ENCODE results near the gene SMOC2. TPM values are rescaled to one million over a fixed set of nuclear protein-coding genes. Genes with fewer than 3 reads are reported as not detected.

SMOC2 gene
- polyA plus RNA-seq, 1 experiment, result not detected

- POLR2A ChIA-PET, result no interaction called here
- DNase-seq (ENCODE audit: low read depth, low spot score), result no peak
- CTCF ChIA-PET, result no interaction called here
- no peak for TF ChIP-seq CTCF (IDR thresholded peaks at IDR 0.05; ENCODE audit: low read depth, low read length)
- H3K27ac ChIP-seq (ENCODE audit: low read depth, low read length), result no peak overlapping the region
- H3K27me3 ChIP-seq (ENCODE audit: control insufficient read depth, insufficient read depth, low read length), result no peaks in the 10 kb centered on the region
- H3K9me3 ChIP-seq (ENCODE audit: control insufficient read depth, insufficient read depth, low read length), result peaks cover 66% of the 10 kb centered on the region
- H3K4me3 ChIP-seq (ENCODE audit: low read depth, low read length), result no peak overlapping the region
Measured at GRCh38 chr6:168496139-168496996, 55.4 kb downstream of the SMOC2 start.

- H3K27ac ChIP-seq (ENCODE audit: low read depth, low read length), result no peak overlapping the region
- H3K4me3 ChIP-seq (ENCODE audit: low read depth, low read length), result no peak overlapping the region
- peaks cover 70% of the 10 kb centered on the region for H3K9me3 ChIP-seq (ENCODE audit: control insufficient read depth, insufficient read depth, low read length)
- CTCF ChIA-PET, result no interaction called here
- POLR2A ChIA-PET, result no interaction called here
- no peak for DNase-seq (ENCODE audit: low read depth, low spot score)
- TF ChIP-seq CTCF (IDR thresholded peaks at IDR 0.05; ENCODE audit: low read depth, low read length), result no peak
- no peaks in the 10 kb centered on the region for H3K27me3 ChIP-seq (ENCODE audit: control insufficient read depth, insufficient read depth, low read length)
Measured at GRCh38 chr6:168496997-168497331, 56.0 kb downstream of the SMOC2 start.

- Histone ChIP-seq H3K4me3 (ENCODE audit: low read depth, low read length) (no peak overlapping the region), H3K27me3 (ENCODE audit: control insufficient read depth, insufficient read depth, low read length) (no peaks in the 10 kb centered on the region), H3K9me3 (ENCODE audit: control insufficient read depth, insufficient read depth, low read length) (peaks cover 74% of the 10 kb centered on the region), H3K27ac (ENCODE audit: low read depth, low read length) (no peak overlapping the region)
- DNase-seq (ENCODE audit: low read depth, low spot score), result no peak
- ChIA-PET CTCF (no interaction called here), POLR2A (no interaction called here)
- no peak for TF ChIP-seq CTCF (IDR thresholded peaks at IDR 0.05; ENCODE audit: low read depth, low read length)
Measured at GRCh38 chr6:168497381-168497780, 56.4 kb downstream of the SMOC2 start.

- DNase-seq (ENCODE audit: low read depth, low spot score), result no peak
- H3K4me3 ChIP-seq (ENCODE audit: low read depth, low read length), result no peak overlapping the region
- peaks cover 78% of the 10 kb centered on the region for H3K9me3 ChIP-seq (ENCODE audit: control insufficient read depth, insufficient read depth, low read length)
- H3K27ac ChIP-seq (ENCODE audit: low read depth, low read length), result no peak overlapping the region
- H3K27me3 ChIP-seq (ENCODE audit: control insufficient read depth, insufficient read depth, low read length), result no peaks in the 10 kb centered on the region
- TF ChIP-seq CTCF (IDR thresholded peaks at IDR 0.05; ENCODE audit: low read depth, low read length), result no peak
- CTCF ChIA-PET, result no interaction called here
- POLR2A ChIA-PET, result no interaction called here
Measured at GRCh38 chr6:168498161-168498843, 57.3 kb downstream of the SMOC2 start.

GRCh38 chr6:168499045-168499650 is 58.2 kb downstream of the SMOC2 start:
- Histone ChIP-seq H3K4me3 (ENCODE audit: low read depth, low read length) (no peak overlapping the region), H3K27me3 (ENCODE audit: control insufficient read depth, insufficient read depth, low read length) (no peaks in the 10 kb centered on the region), H3K9me3 (ENCODE audit: control insufficient read depth, insufficient read depth, low read length) (peaks cover 83% of the 10 kb centered on the region), H3K27ac (ENCODE audit: low read depth, low read length) (no peak overlapping the region)
- CTCF ChIA-PET, result no interaction called here
- TF ChIP-seq CTCF (IDR thresholded peaks at IDR 0.05; ENCODE audit: low read depth, low read length), result no peak
- no peak for DNase-seq (ENCODE audit: low read depth, low spot score)
- POLR2A ChIA-PET, result no interaction called here
